PC-9 (cell line): ENCODE results near the gene NMUR1.

Experiments used
- EZH2 ChIP-seq: fragments of 200-600 bp; sonication (generic); IDR thresholded peaks from 2 replicates; pipeline ENCODE4 v1.8.0; 2017; ENCODE audit warnings: antibody characterized with exemption, low read depth
- TF ChIP-seq, protein P1 (sequence below): fragments of 200-600 bp; sonication (generic); conservative IDR thresholded peaks from 2 replicates; pipeline ENCODE4 v1.6.1; 2017; ENCODE audit warnings: mixed run types, antibody characterized with exemption, mild to moderate bottlenecking, moderate library complexity

DNA sequence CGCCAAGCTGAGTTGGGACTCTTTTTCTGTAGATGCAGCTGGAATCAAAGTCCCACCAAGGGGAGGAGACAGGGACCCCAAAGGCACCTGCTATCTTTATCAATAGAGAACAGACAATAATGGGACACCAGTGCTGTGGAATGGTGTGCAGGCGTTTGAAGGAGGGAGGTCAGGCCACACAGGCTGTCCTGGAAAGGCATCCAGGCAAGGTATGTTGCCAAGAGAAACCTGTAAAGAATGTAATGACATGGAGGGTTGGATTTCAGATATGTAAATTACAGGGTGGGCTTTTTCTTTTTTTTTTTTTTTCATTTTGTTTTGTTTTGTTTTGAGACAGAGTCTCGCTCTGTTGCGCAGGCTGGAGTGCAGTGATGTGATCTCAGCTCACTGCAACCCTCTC is 9.7 kb upstream of the NMUR1 start:
- TF ChIP-seq EZH2 = no peak
- TF ChIP-seq, protein P1, sequence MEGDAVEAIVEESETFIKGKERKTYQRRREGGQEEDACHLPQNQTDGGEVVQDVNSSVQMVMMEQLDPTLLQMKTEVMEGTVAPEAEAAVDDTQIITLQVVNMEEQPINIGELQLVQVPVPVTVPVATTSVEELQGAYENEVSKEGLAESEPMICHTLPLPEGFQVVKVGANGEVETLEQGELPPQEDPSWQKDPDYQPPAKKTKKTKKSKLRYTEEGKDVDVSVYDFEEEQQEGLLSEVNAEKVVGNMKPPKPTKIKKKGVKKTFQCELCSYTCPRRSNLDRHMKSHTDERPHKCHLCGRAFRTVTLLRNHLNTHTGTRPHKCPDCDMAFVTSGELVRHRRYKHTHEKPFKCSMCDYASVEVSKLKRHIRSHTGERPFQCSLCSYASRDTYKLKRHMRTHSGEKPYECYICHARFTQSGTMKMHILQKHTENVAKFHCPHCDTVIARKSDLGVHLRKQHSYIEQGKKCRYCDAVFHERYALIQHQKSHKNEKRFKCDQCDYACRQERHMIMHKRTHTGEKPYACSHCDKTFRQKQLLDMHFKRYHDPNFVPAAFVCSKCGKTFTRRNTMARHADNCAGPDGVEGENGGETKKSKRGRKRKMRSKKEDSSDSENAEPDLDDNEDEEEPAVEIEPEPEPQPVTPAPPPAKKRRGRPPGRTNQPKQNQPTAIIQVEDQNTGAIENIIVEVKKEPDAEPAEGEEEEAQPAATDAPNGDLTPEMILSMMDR = no peak
